ENCODE measurements around the gene FXR2. TPM values are rescaled to one million over a fixed set of nuclear protein-coding genes. Genes with fewer than 3 reads are reported as not detected.

FXR2 gene
- total RNA-seq, 2 experiments from 2014 or later = 32.1 to 32.4 TPM

GRCh38 chr17:7612294-7612640 is 2.4 kb downstream of the FXR2 start:
- TSS peak; percentile 50 for BruUV-seq (replicated peaks)
- no peak for DNase-seq (ENCODE audit: low spot score)
- H3K36me3 ChIP-seq (ENCODE audit: insufficient read depth, low read length) = peaks cover 32% of the 10 kb centered on the region
- H3K79me2 ChIP-seq (ENCODE audit: insufficient read depth, low read depth, low read length) = peaks cover 26% of the 10 kb centered on the region
- peaks cover 20% of the 10 kb centered on the region for H3K4me1 ChIP-seq (ENCODE audit: insufficient read depth, low read length, poor library complexity, severe bottlenecking)
- peaks cover 17% of the 10 kb centered on the region; the same call in 1 of the 2 replicates for H4K20me1 ChIP-seq (ENCODE audit: insufficient read depth, low read length)
- no peak overlapping the region for H3K27ac ChIP-seq (ENCODE audit: low read depth, low read length, poor library complexity, severe bottlenecking)
- no peaks in the 10 kb centered on the region for H3K9me2 ChIP-seq (ENCODE audit: insufficient read depth, low read length)
- intact Hi-C loops (cut with micrococcal nuclease; ENCODE audit: unreplicated experiment) = no loop called here
- ChIA-PET POLR2A (interaction anchor here (1.2 kb wide), 1 partner anchor 28 kb away, joined by 3 read pairs; the partner anchor contains the start of gene MPDU1), CTCF (ENCODE audit: unreplicated experiment) (no interaction called here)
- H3K9me3 ChIP-seq (ENCODE audit: low read length) = no peaks in the 10 kb centered on the region
- peak overlapping the region; percentile 42 for H3K4me2 ChIP-seq (ENCODE audit: low read length)
- TF ChIP-seq EZH2phosphoT487 (IDR thresholded peaks at IDR 0.05; ENCODE audit: borderline replicate concordance, low read depth, low read length) (no peak), CTCF (conservative IDR thresholded peaks at IDR 0.05; ENCODE audit: low read length) (no peak)
- H3K4me3 ChIP-seq (ENCODE audit: low read depth, low read length, poor library complexity, severe bottlenecking) = no peak overlapping the region
- H2AFZ ChIP-seq (ENCODE audit: low read length) = no peak overlapping the region

- H3K9me2 ChIP-seq (ENCODE audit: insufficient read depth, low read length) = no peaks in the 10 kb centered on the region
- no peak overlapping the region for H2AFZ ChIP-seq (ENCODE audit: low read length)
- H3K79me2 ChIP-seq (ENCODE audit: insufficient read depth, low read depth, low read length) = peaks cover 26% of the 10 kb centered on the region
- POLR2A ChIA-PET = interaction anchor here (1.2 kb wide), 1 partner anchor 28 kb away, joined by 3 read pairs; the partner anchor contains the start of gene MPDU1
- CTCF ChIA-PET (ENCODE audit: unreplicated experiment) = no interaction called here
- peaks cover 17% of the 10 kb centered on the region; the same call in 1 of the 2 replicates for H4K20me1 ChIP-seq (ENCODE audit: insufficient read depth, low read length)
- peaks cover 20% of the 10 kb centered on the region for H3K4me1 ChIP-seq (ENCODE audit: insufficient read depth, low read length, poor library complexity, severe bottlenecking)
- TF ChIP-seq CTCF (conservative IDR thresholded peaks at IDR 0.05; ENCODE audit: low read length) = no peak
- no peak for TF ChIP-seq EZH2phosphoT487 (IDR thresholded peaks at IDR 0.05; ENCODE audit: borderline replicate concordance, low read depth, low read length)
- H3K4me2 ChIP-seq (ENCODE audit: low read length) = peak overlapping the region; percentile 42
- no TSS peak for BruUV-seq (replicated peaks)
- H3K4me3 ChIP-seq (ENCODE audit: low read depth, low read length, poor library complexity, severe bottlenecking) = no peak overlapping the region
- DNase-seq (ENCODE audit: low spot score) = no peak
- intact Hi-C loops (cut with micrococcal nuclease; ENCODE audit: unreplicated experiment) = no loop called here
- H3K9me3 ChIP-seq (ENCODE audit: low read length) = no peaks in the 10 kb centered on the region
- H3K36me3 ChIP-seq (ENCODE audit: insufficient read depth, low read length) = peaks cover 32% of the 10 kb centered on the region
- no peak overlapping the region for H3K27ac ChIP-seq (ENCODE audit: low read depth, low read length, poor library complexity, severe bottlenecking)
Measured at GRCh38 chr17:7611635-7612293, 2.9 kb downstream of the FXR2 start.

- TF ChIP-seq CTCF (conservative IDR thresholded peaks at IDR 0.05; ENCODE audit: low read length) (no peak), EZH2phosphoT487 (IDR thresholded peaks at IDR 0.05; ENCODE audit: borderline replicate concordance, low read depth, low read length) (no peak)
- Histone ChIP-seq H3K4me1 (ENCODE audit: insufficient read depth, low read length, poor library complexity, severe bottlenecking) (peaks cover 20% of the 10 kb centered on the region), H3K9me2 (ENCODE audit: insufficient read depth, low read length) (no peaks in the 10 kb centered on the region), H4K20me1 (ENCODE audit: insufficient read depth, low read length) (peaks cover 17% of the 10 kb centered on the region; the same call in 1 of the 2 replicates), H3K9me3 (ENCODE audit: low read length) (no peaks in the 10 kb centered on the region), H3K4me3 (ENCODE audit: low read depth, low read length, poor library complexity, severe bottlenecking) (no peak overlapping the region), H3K36me3 (ENCODE audit: insufficient read depth, low read length) (peaks cover 44% of the 10 kb centered on the region), H3K27ac (ENCODE audit: low read depth, low read length, poor library complexity, severe bottlenecking) (no peak overlapping the region), H2AFZ (ENCODE audit: low read length) (no peak overlapping the region), H3K4me2 (ENCODE audit: low read length) (no peak overlapping the region), H3K79me2 (ENCODE audit: insufficient read depth, low read depth, low read length) (peaks cover 26% of the 10 kb centered on the region)
- ChIA-PET CTCF (ENCODE audit: unreplicated experiment) (no interaction called here), POLR2A (interaction anchor here (0.9 to 1.0 kb wide), 2 partner anchors 8 to 174 kb away, joined by 3 read pairs; no protein-coding TSS in a partner anchor)
- intact Hi-C loops (cut with micrococcal nuclease; ENCODE audit: unreplicated experiment) = no loop called here
- no peak for DNase-seq (ENCODE audit: low spot score)
- BruUV-seq (replicated peaks) = no TSS peak
Measured at GRCh38 chr17:7610641-7611040, 4.1 kb downstream of the FXR2 start.
